AG04449 (cell line): ENCODE measurements around the gene MAZ.
A peak's percentile ranks its signal among the peaks of the same experiment; 100 is the strongest.

Experiments
- CTCF ChIA-PET: fragments of 350-600 bp; formaldehyde crosslinking; extraction: SDS; loops from one replicate; lab custom pipeline; 2021; ENCODE audit warnings: antibody characterized with exemption; lab: Yijun Ruan, JAX
- POLR2A ChIA-PET: fragments of 400-600, 350-600 bp; formaldehyde crosslinking; extraction: SDS; loops from one replicate; lab custom pipeline; 2020; ENCODE audit warnings: antibody characterized with exemption, inconsistent platforms; lab: Yijun Ruan, JAX
- DNase-seq: peaks from one replicate; pipeline ENCODE4 v3.0.0-alpha.2; 2010; ENCODE audit warnings: low read depth, low spot score
- H3K4me3 ChIP-seq: 2 replicates; pipeline ENCODE4 v1.5.1; 2011; ENCODE audit warnings: low read depth, mild to moderate bottlenecking, control low read depth, low read length
- CTCF ChIP-seq: IDR thresholded peaks from one replicate; pipeline ENCODE4 v1.5.1; 2011; ENCODE audit warnings: mild to moderate bottlenecking, moderate library complexity, low read length, control low read depth, inconsistent platforms; ENCODE audit not compliant: insufficient read depth; ENCODE audit errors: missing control alignments

The MAZ gene

GRCh38 chr16:29857133-29857760, 50.9 kb downstream of the MAZ start:
- no peak overlapping the region for H3K4me3 ChIP-seq
- TF ChIP-seq CTCF = no peak
- ChIA-PET CTCF (interaction anchor here (1.3 to 7.3 kb wide), 4 partner anchors 9 to 148 kb away, joined by 3 to 63 read pairs (median 6); partner anchors contain the start of gene KIF22), POLR2A (interaction anchor here (0.8 kb wide), 1 partner anchor 31 kb away, joined by 4 read pairs; no protein-coding TSS in a partner anchor)
- DNase-seq = peak; percentile 38

- ChIA-PET CTCF (interaction anchor here (1.3 to 7.3 kb wide), 4 partner anchors 10 to 174 kb away, joined by 3 to 63 read pairs (median 6); partner anchors contain the start of gene KIF22), POLR2A (no interaction called here)
- no peak for DNase-seq
- H3K4me3 ChIP-seq = no peak overlapping the region
- no peak for TF ChIP-seq CTCF
Observed at GRCh38 chr16:29858149-29858849, 52.0 kb downstream of the MAZ start.

GRCh38 chr16:29858974-29859373, 52.6 kb downstream of the MAZ start:
- POLR2A ChIA-PET = no interaction called here
- no peak for DNase-seq
- CTCF ChIA-PET = interaction anchor here (1.3 to 7.3 kb wide), 2 partner anchors 11 to 174 kb away, joined by 3 to 63 read pairs; no protein-coding TSS in a partner anchor
- no peak for TF ChIP-seq CTCF
- H3K4me3 ChIP-seq = no peak overlapping the region

- no peak for TF ChIP-seq CTCF
- DNase-seq = no peak
- no peak overlapping the region for H3K4me3 ChIP-seq
- ChIA-PET CTCF (interaction anchor here (7.3 kb wide), 1 partner anchor 12 kb away, joined by 63 read pairs; no protein-coding TSS in a partner anchor), POLR2A (no interaction called here)
Observed at GRCh38 chr16:29860218-29860617, 53.9 kb downstream of the MAZ start.
